ENCODE measurements around the gene COPZ1. TPM values are rescaled to one million over a fixed set of nuclear protein-coding genes. Genes with fewer than 3 reads are reported as not detected.

Gene COPZ1
- total RNA-seq, 4 donors from 2014 or later = 91.8 to 145 (median 107) TPM

GRCh38 chr12:54390176-54390667, 65.3 kb downstream of the COPZ1 start:
- H3K4me3 ChIP-seq = no peak overlapping the region
- H3K9me3 ChIP-seq = no peaks in the 10 kb centered on the region
- no peak for DNase-seq
- in situ Hi-C loops (cut with MboI; ENCODE audit: low sequenced_read_pairs in 4 of 4) = no loop called here
- H3K27ac ChIP-seq = no peak overlapping the region
- no peak for TF ChIP-seq CTCF (IDR thresholded peaks at IDR 0.05 in 4 of 5, conservative IDR thresholded peaks at IDR 0.05 in 1 of 5)
- no peak for TF ChIP-seq POLR2A (IDR thresholded peaks at IDR 0.05)
- ATAC-seq = no peak
- H3K36me3 ChIP-seq = no peaks in the 10 kb centered on the region
- intact Hi-C loops (cut with DNase I; ENCODE audit: low total_unique reads) = no loop called here
- H3K4me1 ChIP-seq = peaks cover 25 to 28% of the 10 kb centered on the region in 2 donors
- no peaks in the 10 kb centered on the region for H3K27me3 ChIP-seq

DNA sequence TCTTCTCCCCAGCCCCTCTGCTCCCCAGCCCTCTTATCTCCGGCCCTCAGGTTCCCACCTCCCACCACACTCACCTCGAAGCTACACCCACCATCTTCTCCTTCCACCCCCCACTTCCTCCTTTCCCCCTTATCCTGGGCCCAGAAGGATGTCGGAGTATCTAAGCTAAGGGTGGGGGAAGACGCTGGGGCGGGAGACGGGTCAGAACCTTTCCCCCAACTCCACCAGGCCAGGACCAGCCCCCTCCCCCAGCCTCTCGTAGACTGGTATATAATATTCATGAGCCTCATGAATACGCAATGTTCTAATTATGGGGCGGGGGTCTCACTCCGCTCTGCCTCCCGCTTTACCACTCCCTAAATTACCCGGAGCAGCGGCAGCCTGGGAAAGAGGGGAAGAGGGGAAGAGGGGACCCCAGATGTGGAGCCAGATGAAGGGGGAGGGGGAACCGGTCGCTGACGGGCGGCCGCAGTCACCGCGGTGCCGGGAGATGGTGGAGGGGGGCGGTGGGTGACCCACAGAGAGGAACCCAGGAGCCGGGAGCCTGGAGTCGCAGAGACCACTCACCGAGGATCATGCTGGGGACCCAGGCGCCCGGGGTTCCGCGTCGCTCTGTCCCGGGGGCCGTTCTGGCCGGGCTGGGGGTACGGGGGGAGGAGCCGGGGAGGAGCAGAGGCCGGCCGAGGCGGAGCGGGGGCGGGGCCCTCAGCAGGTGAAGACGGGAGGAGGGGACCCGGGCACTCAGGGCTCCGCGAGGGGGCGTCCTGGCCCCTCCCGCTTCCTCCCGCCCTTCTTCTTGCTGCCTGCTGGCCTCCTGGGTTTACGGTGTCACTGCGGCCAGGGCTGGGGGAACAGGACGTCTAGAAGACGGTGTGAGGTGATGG, 66.0 kb downstream of the COPZ1 start:
- peaks cover 18 to 22% of the 10 kb centered on the region in 2 donors for H3K4me1 ChIP-seq
- no peaks in the 10 kb centered on the region for H3K27me3 ChIP-seq
- TF ChIP-seq CTCF (IDR thresholded peaks at IDR 0.05 in 4 of 5, conservative IDR thresholded peaks at IDR 0.05 in 1 of 5) = no peak
- TF ChIP-seq POLR2A (IDR thresholded peaks at IDR 0.05) = no peak
- H3K9me3 ChIP-seq = no peaks in the 10 kb centered on the region
- ATAC-seq = no peak
- DNase-seq = no peak
- peaks cover 0 to 4% of the 10 kb centered on the region in 2 donors for H3K36me3 ChIP-seq
- intact Hi-C loops (cut with DNase I; ENCODE audit: low total_unique reads) (no loop called here), in situ Hi-C loops (cut with MboI; ENCODE audit: low sequenced_read_pairs in 4 of 4) (no loop called here)
- H3K4me3 ChIP-seq = peak overlapping the region; percentile 21 to 43 (median 38)
- H3K27ac ChIP-seq = no peak overlapping the region

DNA sequence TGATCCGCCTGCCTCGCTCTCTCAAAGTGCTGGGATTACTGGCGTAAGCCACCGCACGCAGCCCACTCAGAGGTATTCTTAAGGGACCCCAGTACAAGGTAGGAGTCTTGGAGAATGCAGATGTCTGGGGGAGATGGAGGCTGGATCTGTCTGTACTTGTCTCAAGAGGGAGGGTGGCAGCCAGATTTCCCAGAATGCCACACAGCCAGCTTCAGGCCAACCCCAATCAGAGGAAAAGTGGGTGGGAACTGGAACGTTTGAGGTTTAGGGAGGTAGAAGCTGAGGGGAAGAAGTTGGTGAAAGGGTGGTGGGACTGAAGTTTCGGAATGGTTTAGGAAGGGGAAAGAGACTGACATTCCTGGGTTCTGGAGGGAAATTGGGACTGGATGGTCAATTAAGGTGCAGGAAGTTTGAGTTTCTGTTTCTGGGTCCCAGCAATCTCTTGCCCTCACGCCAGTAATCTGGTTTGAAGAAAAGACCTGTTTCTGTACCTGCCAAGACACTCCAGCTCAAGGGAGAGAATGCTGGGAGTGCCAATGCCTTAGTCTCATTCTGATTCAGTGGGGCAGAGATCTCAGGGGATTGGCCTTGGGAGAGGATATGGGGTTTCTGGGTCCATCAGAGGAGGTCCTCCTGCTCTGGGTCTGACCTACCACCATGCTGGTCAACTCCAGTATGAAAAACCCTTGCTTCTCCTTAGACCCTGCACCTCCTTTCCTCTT, 67.7 kb downstream of the COPZ1 start:
- H3K36me3 ChIP-seq = peaks cover 0 to 20% of the 10 kb centered on the region in 2 donors
- intact Hi-C loops (cut with DNase I; ENCODE audit: low total_unique reads) (no loop called here), in situ Hi-C loops (cut with MboI; ENCODE audit: low sequenced_read_pairs in 4 of 4) (no loop called here)
- DNase-seq (no peak), ATAC-seq (no peak)
- TF ChIP-seq POLR2A (IDR thresholded peaks at IDR 0.05) (no peak), CTCF (IDR thresholded peaks at IDR 0.05 in 4 of 5, conservative IDR thresholded peaks at IDR 0.05 in 1 of 5) (no peak)
- no peaks in the 10 kb centered on the region for H3K9me3 ChIP-seq
- no peak overlapping the region for H3K4me3 ChIP-seq
- peaks cover 5 to 9% of the 10 kb centered on the region in 2 donors for H3K4me1 ChIP-seq
- H3K27me3 ChIP-seq = no peaks in the 10 kb centered on the region
- H3K27ac ChIP-seq = no peak overlapping the region

DNA sequence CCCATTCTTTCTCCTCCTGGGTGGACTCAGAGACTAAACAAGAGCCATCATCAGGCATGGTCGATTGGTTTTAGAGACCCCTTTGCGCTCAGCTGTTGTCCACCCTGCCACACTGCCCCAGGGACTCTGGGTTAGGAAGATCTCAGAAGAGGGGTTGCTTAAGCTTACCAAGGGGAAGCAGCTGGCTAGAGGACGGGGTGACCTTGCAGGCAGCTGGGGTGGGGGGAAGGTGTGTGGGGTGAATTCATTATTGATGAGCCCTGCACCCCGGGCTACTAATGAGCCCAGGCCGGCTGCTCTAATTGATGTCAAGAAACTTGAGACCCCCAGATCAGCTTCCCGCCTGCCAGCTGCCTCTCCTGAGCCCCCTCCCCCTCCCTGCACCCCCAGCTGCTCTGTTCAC, 68.3 kb downstream of the COPZ1 start:
- H3K27me3 ChIP-seq = no peaks in the 10 kb centered on the region
- no peak overlapping the region for H3K4me3 ChIP-seq
- DNase-seq (no peak), ATAC-seq (no peak)
- in situ Hi-C loops (cut with MboI; ENCODE audit: low sequenced_read_pairs in 4 of 4) (no loop called here), intact Hi-C loops (cut with DNase I; ENCODE audit: low total_unique reads) (no loop called here)
- no peak overlapping the region for H3K27ac ChIP-seq
- H3K4me1 ChIP-seq = peaks cover 5 to 8% of the 10 kb centered on the region in 2 donors
- TF ChIP-seq CTCF (IDR thresholded peaks at IDR 0.05 in 4 of 5, conservative IDR thresholded peaks at IDR 0.05 in 1 of 5) = no peak
- TF ChIP-seq POLR2A (IDR thresholded peaks at IDR 0.05) = no peak
- no peaks in the 10 kb centered on the region for H3K9me3 ChIP-seq
- H3K36me3 ChIP-seq = peaks cover 0 to 26% of the 10 kb centered on the region in 2 donors

Measured in gastrocnemius medialis (tissue), 4 donors.